ENCODE measurements around the gene PKMYT1. TPM values are rescaled to one million over a fixed set of nuclear protein-coding genes. Genes with fewer than 3 reads are reported as not detected.
"Not testable (repeated sequence)": the region's sequence is repeated elsewhere in the genome, so short reads cannot be mapped to it uniquely, and the experiment has no call there.

PKMYT1 gene
- total RNA-seq, 2 experiments from 2014 or later, result 123 to 134 TPM

DNA sequence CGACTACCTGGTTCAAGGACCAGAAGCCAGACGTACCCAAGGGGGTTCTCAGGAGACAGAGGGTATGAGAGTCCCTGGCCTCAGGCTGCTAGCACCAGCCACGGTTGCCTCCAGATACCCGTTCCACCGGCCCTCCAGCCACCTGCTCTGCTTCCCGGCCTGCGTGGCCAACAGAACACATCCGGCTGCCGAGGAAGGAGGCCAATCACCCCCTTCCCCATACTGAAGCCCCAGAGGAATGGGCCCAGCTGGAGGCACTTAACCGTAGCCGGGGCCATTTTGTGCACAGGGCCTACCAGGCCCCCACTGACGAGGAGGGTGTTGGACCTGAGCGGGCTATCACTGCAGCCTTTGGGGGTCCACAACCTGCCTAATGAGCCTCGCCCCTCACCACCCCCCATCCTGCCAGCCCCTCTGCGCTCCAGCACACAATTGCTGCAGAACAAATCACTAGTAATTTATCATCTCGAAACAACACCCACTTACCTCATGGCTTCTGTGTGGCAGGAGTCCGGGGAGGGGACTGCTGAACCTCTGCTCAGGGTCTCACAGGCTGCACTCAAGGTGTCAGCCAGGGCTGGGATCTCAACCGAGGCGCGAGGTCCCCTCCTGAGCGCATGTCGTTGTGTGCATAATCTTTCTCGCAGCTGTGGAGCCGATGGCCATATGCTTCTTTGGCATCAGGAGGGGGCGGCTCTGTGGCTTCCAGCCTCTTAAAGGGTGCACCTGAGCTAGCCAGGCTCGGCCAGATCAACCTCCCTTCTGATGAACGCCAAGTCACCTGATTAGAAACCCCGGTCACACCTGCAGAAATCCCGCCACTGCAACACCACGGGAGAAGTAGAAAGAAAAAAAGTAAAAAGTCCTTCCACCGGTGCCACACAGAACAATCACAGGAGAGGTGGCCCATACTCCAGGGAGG is 26.3 kb downstream of the PKMYT1 start:
- Mint-ChIP-seq H3K4me1 (ENCODE audit: low read depth) (no peaks in the 10 kb centered on the region), H3K9me3 (no peaks in the 10 kb centered on the region), H3K27ac (no peak overlapping the region), H3K27me3 (peaks cover 18% of the 10 kb centered on the region), H3K4me3 (no peak overlapping the region), H3K36me3 (peaks cover 3% of the 10 kb centered on the region)
- ChIA-PET CTCF (no interaction called here), POLR2A (no interaction called here)
- intact Hi-C loops (cut with micrococcal nuclease), result no loop called here
- no peak for DNase-seq

DNA sequence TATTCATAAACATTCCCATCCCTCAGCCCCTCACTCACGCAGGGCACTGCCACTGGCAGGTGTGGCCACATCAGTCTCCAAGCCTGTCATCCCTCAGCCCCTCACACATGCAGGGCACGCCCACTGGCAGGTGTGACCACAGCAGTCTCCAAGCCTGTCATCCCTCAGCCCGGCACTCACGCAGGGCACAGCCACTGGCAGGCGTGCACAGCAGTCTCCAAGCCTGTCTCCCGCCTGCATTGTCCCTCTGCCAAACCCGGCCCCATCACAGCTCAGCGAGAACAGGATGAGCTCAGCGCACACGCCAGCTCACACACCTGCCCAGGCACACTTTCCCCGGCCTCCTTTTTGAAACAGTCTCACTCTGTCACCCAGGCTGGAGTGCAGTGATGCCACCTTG is 27.6 kb downstream of the PKMYT1 start:
- no peak for DNase-seq
- Mint-ChIP-seq H3K9me3 (no peaks in the 10 kb centered on the region), H3K36me3 (peaks cover 3% of the 10 kb centered on the region), H3K27me3 (peaks cover 18% of the 10 kb centered on the region), H3K4me1 (ENCODE audit: low read depth) (no peaks in the 10 kb centered on the region), H3K27ac (no peak overlapping the region), H3K4me3 (no peak overlapping the region)
- intact Hi-C loops (cut with micrococcal nuclease), result no loop called here
- ChIA-PET POLR2A (no interaction called here), CTCF (interaction anchor here (0.7 to 1.1 kb wide), 3 partner anchors 9 to 85 kb away, joined by 3 read pairs; no protein-coding TSS in a partner anchor)

DNA sequence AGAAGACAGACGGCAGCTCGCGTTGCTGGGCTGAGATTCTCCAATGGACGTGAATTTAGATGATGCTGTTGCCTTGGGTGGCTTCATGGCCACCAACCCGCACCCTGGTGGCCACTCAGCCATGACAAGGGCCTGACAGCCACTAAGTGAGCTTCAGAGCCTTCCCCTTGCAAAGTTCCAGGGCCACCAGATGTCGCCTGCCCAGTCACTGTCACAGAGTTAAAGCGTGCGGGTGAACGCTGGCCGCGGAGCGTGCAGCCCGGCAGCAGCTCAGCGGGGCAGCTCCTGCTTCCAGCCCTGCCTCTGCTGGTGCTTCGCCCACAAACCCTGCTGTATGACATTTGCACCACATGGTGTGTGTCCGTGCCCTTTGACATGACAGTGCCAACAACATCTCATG is 29.5 kb downstream of the PKMYT1 start:
- H3K27me3 Mint-ChIP-seq, result peaks cover 4% of the 10 kb centered on the region
- no peak overlapping the region for H3K4me3 Mint-ChIP-seq
- peaks cover 8% of the 10 kb centered on the region for H3K36me3 Mint-ChIP-seq
- POLR2A ChIA-PET, result no interaction called here
- CTCF ChIA-PET, result no interaction called here
- H3K9me3 Mint-ChIP-seq, result no peaks in the 10 kb centered on the region
- H3K27ac Mint-ChIP-seq, result no peak overlapping the region
- intact Hi-C loops (cut with micrococcal nuclease), result no loop called here
- DNase-seq, result no peak
- H3K4me1 Mint-ChIP-seq (ENCODE audit: low read depth), result no peaks in the 10 kb centered on the region

DNA sequence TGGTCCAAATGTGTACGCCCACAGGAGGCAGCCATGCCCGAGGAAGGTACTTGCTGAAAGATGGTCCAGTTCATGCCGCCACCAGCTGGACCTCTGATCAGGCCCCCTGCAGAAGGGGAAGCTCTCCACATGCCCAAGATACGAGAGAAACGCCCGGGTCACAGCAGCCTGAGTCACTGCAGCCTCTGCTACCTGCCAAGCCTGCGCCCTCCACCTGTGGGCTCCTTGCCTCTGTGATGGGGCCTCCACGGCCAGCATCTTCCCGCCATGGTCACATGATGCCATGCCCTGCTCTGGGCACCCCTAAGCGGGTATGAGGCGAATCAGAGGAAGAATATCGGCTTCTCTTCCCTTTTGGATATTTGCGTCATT is 29.9 kb downstream of the PKMYT1 start:
- Mint-ChIP-seq H3K27me3 (peaks cover 4% of the 10 kb centered on the region), H3K27ac (no peak overlapping the region), H3K9me3 (no peaks in the 10 kb centered on the region), H3K36me3 (peaks cover 8% of the 10 kb centered on the region), H3K4me3 (no peak overlapping the region), H3K4me1 (ENCODE audit: low read depth) (no peaks in the 10 kb centered on the region)
- CTCF ChIA-PET, result no interaction called here
- DNase-seq, result no peak
- intact Hi-C loops (cut with micrococcal nuclease), result no loop called here
- POLR2A ChIA-PET, result no interaction called here

DNA sequence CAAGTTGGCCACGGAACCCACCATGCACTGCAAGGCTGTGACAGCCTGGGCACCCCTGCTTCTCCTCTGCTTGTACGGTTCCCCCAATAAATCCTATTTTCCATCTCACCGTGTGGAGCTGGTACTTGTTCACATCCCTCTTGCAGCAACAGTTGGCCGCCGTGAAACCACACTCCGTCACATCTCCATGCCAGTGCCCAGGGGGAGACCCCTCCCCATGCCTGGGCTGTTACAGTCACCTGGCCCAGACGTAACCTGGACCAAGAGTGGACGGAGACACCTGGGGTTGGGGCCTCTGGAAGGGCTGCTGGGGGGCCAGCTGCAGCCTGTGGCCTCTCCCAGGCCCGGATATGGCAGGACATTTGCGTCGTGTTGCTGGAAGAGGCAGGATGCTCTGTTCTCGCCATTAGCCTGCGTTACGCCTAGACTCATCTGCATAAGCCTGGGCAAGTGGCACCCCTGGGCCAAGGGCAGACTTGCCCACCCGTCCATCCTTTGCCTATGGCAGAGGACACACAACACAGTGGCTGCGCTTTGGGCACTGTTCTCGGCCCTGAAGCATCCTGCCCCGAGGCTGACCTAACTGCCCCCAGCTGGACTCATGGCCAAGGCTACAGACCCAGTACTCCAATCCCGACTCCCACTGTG is 30.4 kb downstream of the PKMYT1 start:
- H3K27me3 Mint-ChIP-seq, result peaks cover 4% of the 10 kb centered on the region
- CTCF ChIA-PET, result no interaction called here
- no peak for DNase-seq
- no peak overlapping the region for H3K27ac Mint-ChIP-seq
- peaks cover 8% of the 10 kb centered on the region for H3K36me3 Mint-ChIP-seq
- no peaks in the 10 kb centered on the region for H3K4me1 Mint-ChIP-seq (ENCODE audit: low read depth)
- POLR2A ChIA-PET, result no interaction called here
- no peaks in the 10 kb centered on the region for H3K9me3 Mint-ChIP-seq
- intact Hi-C loops (cut with micrococcal nuclease), result no loop called here
- no peak overlapping the region for H3K4me3 Mint-ChIP-seq

DNA sequence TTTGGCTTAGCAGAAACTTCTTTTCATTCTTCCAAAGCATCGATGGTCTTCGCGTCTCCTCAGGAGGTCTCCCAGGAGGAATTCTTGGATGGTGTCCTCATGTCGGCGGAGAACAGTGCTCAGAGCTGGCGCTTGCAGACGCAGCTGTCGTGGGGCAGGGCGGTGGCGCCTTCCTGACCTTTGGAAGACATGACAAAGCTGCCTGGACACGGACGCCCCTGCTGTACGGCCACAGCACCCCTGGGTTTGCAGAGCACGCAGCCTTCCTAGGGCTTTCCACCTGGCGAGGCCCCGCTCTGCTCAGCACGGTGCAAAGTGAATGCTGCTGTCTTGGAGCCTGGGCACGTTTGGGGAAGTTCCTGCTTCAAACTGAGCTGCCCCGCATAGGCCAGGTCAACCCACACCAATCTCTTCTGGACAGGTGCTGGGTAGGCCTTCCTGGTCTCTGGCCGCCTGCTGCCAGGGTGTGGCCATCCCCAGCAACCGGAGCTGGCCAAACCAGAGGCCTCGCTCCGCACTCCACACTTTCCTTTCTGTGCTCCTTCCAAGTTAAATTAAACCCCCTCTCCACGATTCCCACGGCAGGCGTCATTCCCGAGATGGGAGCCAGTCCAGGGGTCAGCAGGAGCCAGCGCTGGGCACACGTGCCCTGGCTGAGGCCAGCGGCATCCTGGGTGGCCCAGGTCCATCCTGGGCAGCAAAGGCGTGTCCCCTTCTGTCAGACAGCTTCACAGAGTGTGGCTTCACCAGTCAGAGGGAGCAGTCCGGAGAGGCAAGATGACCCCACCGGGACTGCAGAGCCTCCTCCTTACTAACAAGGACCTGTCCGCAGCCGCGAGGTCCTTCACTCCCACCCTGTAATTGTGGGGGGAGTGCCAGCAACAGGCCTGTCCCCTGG is 31.2 kb downstream of the PKMYT1 start:
- ChIA-PET POLR2A (no interaction called here), CTCF (interaction anchor here (1.1 kb wide), 1 partner anchor 82 kb away, joined by 3 read pairs; no protein-coding TSS in a partner anchor)
- no peak overlapping the region for H3K27ac Mint-ChIP-seq
- no peaks in the 10 kb centered on the region for H3K27me3 Mint-ChIP-seq
- DNase-seq, result no peak
- H3K4me1 Mint-ChIP-seq (ENCODE audit: low read depth), result no peaks in the 10 kb centered on the region
- no peak overlapping the region for H3K4me3 Mint-ChIP-seq
- peaks cover 8% of the 10 kb centered on the region for H3K36me3 Mint-ChIP-seq
- H3K9me3 Mint-ChIP-seq, result no peaks in the 10 kb centered on the region
- intact Hi-C loops (cut with micrococcal nuclease), result no loop called here

DNA sequence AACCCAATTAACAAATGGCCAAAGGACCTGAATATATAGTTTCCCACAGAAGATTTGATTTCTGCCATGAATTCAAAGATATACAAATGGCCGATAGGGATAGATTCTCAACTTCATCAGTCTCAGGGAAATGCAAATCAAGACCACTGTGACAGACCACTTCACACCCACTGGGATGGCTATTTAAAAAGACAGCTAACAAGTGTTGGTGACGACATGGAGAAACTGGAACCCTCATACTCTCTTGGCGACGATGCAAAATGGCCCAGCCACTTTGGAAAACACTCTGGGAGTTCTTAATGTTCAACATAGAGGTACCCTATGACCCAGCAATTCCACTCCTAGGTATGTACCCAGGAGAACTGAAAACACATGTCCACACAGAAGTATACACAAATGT is 33.6 kb downstream of the PKMYT1 start:
- intact Hi-C loops (cut with micrococcal nuclease), result no loop called here
- CTCF ChIA-PET, result no interaction called here
- no peak for DNase-seq
- Mint-ChIP-seq H3K4me3 (no peak overlapping the region), H3K27ac (no peak overlapping the region), H3K4me1 (ENCODE audit: low read depth) (no peaks in the 10 kb centered on the region), H3K9me3 (no peaks in the 10 kb centered on the region), H3K36me3 (peaks cover 19% of the 10 kb centered on the region), H3K27me3 (no peaks in the 10 kb centered on the region)
- POLR2A ChIA-PET, result interaction anchor here (1.0 kb wide), 1 partner anchor 13 kb away, joined by 4 read pairs; no protein-coding TSS in a partner anchor

DNA sequence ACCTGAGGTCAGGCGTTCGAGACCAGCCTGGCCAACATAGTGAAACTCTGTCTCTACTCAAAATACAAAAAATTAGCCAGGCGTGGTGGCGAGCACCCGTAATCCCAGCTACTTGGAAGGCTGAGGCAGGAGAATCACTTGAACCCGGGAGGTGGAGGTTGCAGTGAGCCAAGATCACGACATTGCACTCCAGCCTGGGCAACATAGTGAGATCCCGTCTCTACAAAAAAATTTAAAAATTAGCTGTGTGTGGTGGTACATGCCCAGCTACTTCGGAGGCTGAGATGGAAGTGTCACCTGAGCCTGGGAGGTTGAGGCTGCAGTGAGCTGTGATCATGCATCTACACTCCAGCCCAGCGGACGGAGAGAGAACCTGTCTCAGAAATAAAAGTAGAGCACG is 36.5 kb downstream of the PKMYT1 start:
- intact Hi-C loops (cut with micrococcal nuclease); POLR2A ChIA-PET; DNase-seq; H3K27ac Mint-ChIP-seq; H3K9me3 Mint-ChIP-seq; H3K4me3 Mint-ChIP-seq; H3K4me1 Mint-ChIP-seq (ENCODE audit: low read depth); H3K27me3 Mint-ChIP-seq: not testable (repeated sequence)
- H3K36me3 Mint-ChIP-seq, result peaks cover 24% of the 10 kb centered on the region
- CTCF ChIA-PET, result interaction anchor here (0.6 to 5.2 kb wide), 2 partner anchors 17 to 22 kb away, joined by 3 to 21 read pairs; no protein-coding TSS in a partner anchor

DNA sequence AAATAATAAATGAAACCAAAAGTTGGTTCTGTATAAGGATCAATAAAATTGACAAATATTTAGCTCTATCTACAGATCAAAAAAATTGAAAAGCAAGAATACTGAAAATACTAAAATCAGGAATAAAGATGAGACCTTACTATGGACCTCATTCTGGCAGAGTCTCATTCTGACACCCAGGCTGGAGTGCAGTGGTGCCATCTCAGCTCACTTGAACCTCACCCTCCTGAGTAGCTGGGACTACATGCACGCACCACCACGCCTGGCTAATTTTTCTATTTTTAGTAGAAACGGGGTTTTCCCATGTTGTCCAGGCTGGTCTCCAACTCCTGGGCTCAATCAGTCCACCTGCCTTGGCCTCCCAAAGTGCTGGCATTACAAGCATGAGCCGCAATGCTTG is 38.2 kb downstream of the PKMYT1 start:
- Mint-ChIP-seq H3K4me1 (ENCODE audit: low read depth) (no peaks in the 10 kb centered on the region), H3K9me3 (no peaks in the 10 kb centered on the region), H3K4me3 (no peak overlapping the region), H3K27ac (no peak overlapping the region), H3K36me3 (peaks cover 25% of the 10 kb centered on the region), H3K27me3 (no peaks in the 10 kb centered on the region)
- ChIA-PET POLR2A (no interaction called here), CTCF (interaction anchor here (0.7 to 5.2 kb wide), 2 partner anchors 15 to 59 kb away, joined by 3 to 21 read pairs; partner anchors contain the start of gene FLYWCH2)
- DNase-seq, result no peak
- intact Hi-C loops (cut with micrococcal nuclease), result no loop called here

DNA sequence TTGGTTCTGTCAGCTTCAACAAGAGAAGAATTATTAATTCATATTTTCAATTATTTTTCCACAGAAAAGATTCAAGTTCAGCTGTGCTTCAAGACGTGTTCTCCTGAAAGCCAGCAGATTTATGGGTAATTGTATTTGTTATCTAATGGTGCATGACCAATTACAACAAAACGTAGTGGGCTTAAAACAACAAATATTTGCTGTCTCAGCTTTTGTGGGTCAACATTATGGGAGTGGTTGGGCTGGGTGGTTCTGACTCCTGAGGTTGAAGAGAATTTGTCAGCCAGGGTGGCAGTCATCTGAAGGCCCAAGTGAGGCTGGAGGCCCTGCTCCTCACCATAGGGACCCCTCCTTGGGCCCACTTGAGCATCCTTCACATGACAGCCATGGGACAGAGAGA is 40.3 kb downstream of the PKMYT1 start:
- H3K36me3 Mint-ChIP-seq, result peaks cover 23% of the 10 kb centered on the region
- H3K9me3 Mint-ChIP-seq, result no peaks in the 10 kb centered on the region
- H3K4me1 Mint-ChIP-seq (ENCODE audit: low read depth), result no peaks in the 10 kb centered on the region
- CTCF ChIA-PET, result interaction anchor here (0.6 to 1.2 kb wide), 5 partner anchors 13 to 248 kb away, joined by 3 to 6 read pairs (median 3); partner anchors contain the start of gene KREMEN2
- no peaks in the 10 kb centered on the region for H3K27me3 Mint-ChIP-seq
- POLR2A ChIA-PET, result no interaction called here
- H3K4me3 Mint-ChIP-seq, result no peak overlapping the region
- no peak overlapping the region for H3K27ac Mint-ChIP-seq
- DNase-seq, result no peak
- intact Hi-C loops (cut with micrococcal nuclease), result no loop called here

DNA sequence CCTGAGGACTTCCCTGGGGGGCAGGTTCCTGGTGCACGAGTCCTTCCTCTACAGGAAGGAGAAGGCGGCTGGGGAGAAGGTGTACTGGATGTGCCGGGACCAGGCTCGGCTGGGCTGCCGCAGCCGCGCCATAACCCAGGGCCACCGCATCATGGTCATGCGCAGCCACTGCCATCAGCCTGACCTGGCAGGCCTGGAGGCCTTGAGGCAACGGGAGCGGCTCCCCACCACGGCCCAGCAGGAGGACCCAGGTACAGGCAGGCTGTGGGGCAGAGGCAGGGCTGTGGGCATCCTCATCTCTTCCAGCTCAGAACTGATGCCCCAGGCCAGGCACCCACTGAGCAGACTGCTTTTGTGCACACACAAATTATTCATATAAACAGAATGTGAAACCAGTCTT is 42.0 kb downstream of the PKMYT1 start:
- DNase-seq, result no peak
- H3K27ac Mint-ChIP-seq, result no peak overlapping the region
- ChIA-PET POLR2A (no interaction called here), CTCF (interaction anchor here (2.0 kb wide), 1 partner anchor 12 kb away, joined by 9 read pairs; no protein-coding TSS in a partner anchor)
- no peaks in the 10 kb centered on the region for H3K27me3 Mint-ChIP-seq
- H3K9me3 Mint-ChIP-seq, result no peaks in the 10 kb centered on the region
- H3K4me3 Mint-ChIP-seq, result no peak overlapping the region
- peaks cover 27% of the 10 kb centered on the region for H3K36me3 Mint-ChIP-seq
- no peaks in the 10 kb centered on the region for H3K4me1 Mint-ChIP-seq (ENCODE audit: low read depth)
- intact Hi-C loops (cut with micrococcal nuclease), result no loop called here

DNA sequence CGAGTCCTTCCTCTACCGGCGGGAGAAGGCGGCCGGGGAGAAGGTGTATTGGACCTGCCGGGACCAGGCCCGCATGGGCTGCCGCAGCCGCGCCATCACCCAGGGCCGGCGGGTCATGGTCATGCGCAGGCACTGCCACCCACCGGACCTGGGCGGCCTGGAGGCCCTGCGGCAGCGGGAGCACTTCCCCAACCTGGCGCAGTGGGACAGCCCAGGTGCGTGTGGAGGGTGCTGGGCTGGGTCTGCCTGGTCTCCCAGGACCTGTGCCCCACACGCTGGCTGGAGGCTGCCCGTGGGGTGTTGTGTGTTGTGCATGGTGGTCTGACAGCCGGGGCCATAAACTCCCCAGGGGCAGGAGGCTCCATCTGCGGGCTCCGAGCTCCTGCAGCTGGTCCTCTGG is 43.1 kb downstream of the PKMYT1 start:
- H3K36me3 Mint-ChIP-seq, result peaks cover 21% of the 10 kb centered on the region
- no peak overlapping the region for H3K27ac Mint-ChIP-seq
- H3K27me3 Mint-ChIP-seq, result no peaks in the 10 kb centered on the region
- no peaks in the 10 kb centered on the region for H3K4me1 Mint-ChIP-seq (ENCODE audit: low read depth)
- intact Hi-C loops (cut with micrococcal nuclease), result no loop called here
- ChIA-PET CTCF (interaction anchor here (0.5 to 2.0 kb wide), 2 partner anchors 11 to 65 kb away, joined by 3 to 9 read pairs; no protein-coding TSS in a partner anchor), POLR2A (no interaction called here)
- no peak overlapping the region for H3K4me3 Mint-ChIP-seq
- H3K9me3 Mint-ChIP-seq, result no peaks in the 10 kb centered on the region
- DNase-seq, result no peak

Measured in activated CD4-positive, alpha-beta memory T cell treated with anti-CD3 and anti-CD28 coated beads for 36 hours (primary cell).